ENCODE results near the gene OPA1. TPM values are rescaled to one million over a fixed set of nuclear protein-coding genes. Genes with fewer than 3 reads are reported as not detected.

The OPA1 gene
- total RNA-seq, 1 donor from 2014 or later, result 68.2 TPM

GRCh38 chr3:193645806-193646205 is 52.8 kb downstream of the OPA1 start:
- no peak for DNase-seq (ENCODE audit: extremely low read depth, low read depth, low spot score)

GRCh38 chr3:193648542-193649076 is 55.6 kb downstream of the OPA1 start:
- DNase-seq (ENCODE audit: extremely low read depth, low read depth, low spot score), result no peak

DNA sequence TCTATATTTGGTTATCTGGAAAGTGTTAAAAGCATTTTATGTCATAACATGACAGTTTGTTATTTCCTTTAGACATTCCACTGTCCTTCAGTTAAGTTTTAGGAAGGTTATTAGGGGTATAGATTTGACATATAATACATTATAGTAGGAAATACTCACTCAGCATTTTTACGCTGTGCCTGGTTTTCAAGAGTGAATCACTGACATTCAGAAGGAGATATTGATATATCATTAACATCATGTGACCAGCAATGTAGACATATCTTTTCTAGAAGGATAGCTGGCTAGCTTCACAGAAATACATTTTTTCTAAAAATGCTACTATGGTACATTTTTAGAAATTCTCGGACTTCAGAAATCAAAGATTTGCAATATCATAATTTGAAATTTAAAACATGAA is 57.6 kb downstream of the OPA1 start:
- DNase-seq (ENCODE audit: extremely low read depth, low read depth, low spot score), result no peak

- DNase-seq (ENCODE audit: extremely low read depth, low read depth, low spot score), result no peak
Observed at GRCh38 chr3:193655831-193656433, 62.9 kb downstream of the OPA1 start.

DNA sequence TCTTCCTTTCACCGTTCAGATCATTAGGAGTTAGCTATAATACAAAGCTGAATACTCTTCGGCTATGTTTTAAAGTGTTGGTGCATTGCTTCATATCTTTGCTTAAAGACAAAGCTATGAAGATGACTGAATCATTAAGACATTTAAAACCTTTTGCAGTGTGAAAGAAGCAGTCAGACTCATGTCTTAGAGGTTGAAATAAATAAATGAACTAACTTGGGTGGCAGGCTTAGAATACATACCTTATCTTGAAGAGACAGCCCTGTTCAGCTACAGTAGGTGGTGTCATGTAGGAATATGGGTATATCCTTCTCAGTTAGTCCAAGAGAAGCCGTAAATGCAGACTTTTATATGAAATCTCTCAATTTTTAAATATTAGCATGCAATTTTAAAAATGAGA is 63.4 kb downstream of the OPA1 start:
- DNase-seq (ENCODE audit: extremely low read depth, low read depth, low spot score), result no peak

DNA sequence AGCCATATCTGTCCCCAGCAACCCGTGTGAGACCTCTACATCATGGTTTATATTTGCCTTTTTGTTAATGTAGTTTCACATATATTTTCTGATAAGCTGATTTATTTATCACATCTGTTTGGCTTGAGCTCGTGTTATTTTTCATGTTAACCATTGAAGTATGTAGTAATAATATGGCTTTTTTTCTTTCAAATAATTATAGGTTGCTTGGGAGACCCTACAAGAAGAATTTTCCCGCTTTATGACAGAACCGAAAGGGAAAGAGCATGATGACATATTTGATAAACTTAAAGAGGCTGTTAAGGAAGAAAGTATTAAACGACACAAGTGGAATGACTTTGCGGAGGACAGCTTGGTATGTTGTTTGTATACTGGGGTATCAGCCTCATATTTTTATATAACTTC is 63.9 kb downstream of the OPA1 start:
- DNase-seq (ENCODE audit: extremely low read depth, low read depth, low spot score), result no peak

DNA sequence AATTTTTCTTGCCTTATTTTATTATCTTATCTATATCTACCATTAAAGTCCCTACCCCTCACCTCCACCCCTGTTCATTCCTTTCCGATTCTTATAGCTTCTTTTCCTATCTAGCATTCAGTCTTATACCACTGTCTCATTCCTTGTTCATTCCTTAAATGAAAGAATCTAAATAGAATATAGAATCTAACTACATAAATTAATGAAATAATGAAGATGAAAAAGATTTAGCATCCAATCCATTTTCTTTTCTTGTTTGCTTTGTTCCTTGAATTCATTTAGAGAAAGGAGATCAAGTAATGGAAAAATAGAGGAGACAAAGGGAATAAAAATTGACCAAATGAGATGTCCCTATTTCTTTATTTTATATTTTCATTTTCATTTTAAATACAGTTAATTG is 67.2 kb downstream of the OPA1 start:
- no peak for DNase-seq (ENCODE audit: extremely low read depth, low read depth, low spot score)

GRCh38 chr3:193660698-193661411 is 67.8 kb downstream of the OPA1 start:
- DNase-seq (ENCODE audit: extremely low read depth, low read depth, low spot score), result no peak

DNA sequence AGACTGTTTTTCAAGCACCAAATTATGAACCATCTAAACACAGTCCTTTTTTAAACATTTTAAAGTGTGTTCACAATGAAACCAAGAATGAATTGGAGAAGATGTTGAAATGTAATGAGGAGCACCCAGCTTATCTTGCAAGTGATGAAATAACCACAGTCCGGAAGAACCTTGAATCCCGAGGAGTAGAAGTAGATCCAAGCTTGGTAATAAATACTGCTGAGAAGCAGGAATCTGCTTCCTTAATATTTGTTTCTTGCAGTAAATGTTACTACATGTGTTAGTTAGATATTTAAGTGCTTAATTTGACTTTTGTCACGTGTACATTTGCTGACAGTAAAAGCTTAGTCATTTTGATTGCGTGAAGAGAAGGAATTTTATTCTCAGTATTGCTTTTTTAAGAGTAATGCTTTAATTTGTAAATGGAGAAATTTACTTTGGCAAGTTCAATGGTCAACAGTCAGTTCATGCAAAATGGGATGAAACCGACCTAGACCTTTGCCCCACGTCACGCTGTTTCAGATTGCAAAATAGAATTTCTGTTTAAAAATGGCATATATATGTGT is 69.8 kb downstream of the OPA1 start:
- DNase-seq (ENCODE audit: extremely low read depth, low read depth, low spot score), result no peak

DNA sequence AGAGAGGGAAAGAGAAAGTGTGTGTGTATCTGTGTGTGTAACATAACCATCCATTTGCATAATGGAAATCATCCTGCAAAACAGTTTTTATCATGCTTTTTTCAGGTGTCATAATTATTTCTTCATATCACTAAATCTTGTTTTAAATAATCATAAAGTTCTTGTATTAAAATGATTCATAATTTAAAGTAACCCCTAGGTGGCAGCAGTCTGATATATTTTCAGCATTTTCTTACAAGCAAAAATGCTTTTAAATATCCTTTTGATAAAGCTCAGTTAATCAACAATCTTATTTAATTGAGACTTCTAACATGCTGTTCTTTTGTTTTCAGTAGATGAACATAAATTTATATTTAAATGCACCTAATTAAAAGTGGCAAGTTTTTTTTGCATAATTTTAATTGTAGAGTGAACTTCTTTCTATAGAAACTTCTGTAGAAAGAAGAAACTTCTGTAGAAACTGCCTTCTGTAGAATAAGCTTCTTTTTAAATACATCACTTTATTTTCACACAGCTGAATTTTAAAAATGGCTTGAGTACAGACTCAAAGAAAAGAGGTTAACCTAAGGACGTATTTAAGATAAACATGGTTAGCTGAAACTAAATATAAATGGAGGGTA is 72.5 kb downstream of the OPA1 start:
- peak; percentile 20 for DNase-seq (ENCODE audit: extremely low read depth, low read depth, low spot score)

- DNase-seq (ENCODE audit: extremely low read depth, low read depth, low spot score), result no peak
Observed at GRCh38 chr3:193673845-193674244, 80.8 kb downstream of the OPA1 start.

DNA sequence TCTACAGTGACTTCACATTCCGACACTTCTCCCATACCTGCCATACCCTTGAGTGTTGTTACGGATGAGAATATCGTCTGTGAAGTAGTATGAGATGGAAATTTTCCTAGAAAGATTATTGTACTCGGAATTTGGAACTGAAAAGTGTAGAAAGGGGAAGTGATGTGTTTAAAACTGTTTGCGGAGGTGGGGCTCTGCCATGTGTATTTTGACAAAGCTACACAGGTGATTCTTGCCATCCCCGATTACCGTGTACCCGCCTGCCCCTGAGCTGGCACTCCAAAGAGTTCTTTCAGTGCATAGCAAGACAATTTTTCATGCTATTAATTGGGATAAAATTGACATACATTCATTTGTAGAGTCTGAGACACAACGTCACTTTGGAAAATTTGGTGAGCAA is 81.7 kb downstream of the OPA1 start:
- DNase-seq (ENCODE audit: extremely low read depth, low read depth, low spot score), result no peak

DNA sequence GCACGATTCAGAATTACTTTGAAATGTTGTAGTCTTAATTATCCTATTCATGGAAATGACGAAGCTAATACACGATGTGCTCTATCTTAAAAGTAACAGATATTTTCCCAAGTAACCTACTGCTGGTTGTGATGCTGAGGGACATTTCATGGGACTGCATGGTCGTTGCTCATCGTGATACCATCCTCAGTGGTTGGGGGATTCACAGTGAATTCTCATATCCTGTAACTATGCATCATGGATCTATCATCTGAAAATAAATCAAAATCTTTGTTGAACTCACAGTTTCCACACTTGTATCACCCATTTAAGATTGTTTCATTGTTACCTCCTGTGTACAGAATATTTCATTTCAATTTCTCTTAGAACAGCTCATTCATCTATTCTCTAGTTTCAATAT is 84.7 kb downstream of the OPA1 start:
- DNase-seq (ENCODE audit: extremely low read depth, low read depth, low spot score), result no peak

DNA sequence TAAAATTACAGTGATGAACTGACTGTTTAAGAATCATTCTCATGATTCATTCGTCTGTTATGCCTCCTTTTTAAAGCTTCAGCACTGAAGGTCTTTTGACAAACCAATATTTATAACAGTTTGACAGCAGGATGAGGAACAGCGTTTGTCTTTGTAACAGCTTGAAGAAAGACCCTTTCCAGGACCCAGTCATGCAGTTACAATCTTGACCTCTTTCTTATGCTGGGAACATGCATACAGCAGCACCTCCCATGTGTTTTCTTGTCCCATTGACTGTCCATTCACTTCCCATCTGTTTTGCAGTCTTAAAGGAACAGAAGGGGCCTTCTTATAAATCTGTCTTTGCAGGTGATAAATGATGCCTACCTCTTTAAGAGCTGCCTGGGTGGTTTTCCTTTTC is 87.2 kb downstream of the OPA1 start:
- DNase-seq (ENCODE audit: extremely low read depth, low read depth, low spot score), result no peak

- no peak for DNase-seq (ENCODE audit: extremely low read depth, low read depth, low spot score)
Observed at GRCh38 chr3:193681631-193682030, 88.6 kb downstream of the OPA1 start.

- DNase-seq (ENCODE audit: extremely low read depth, low read depth, low spot score), result no peak
Observed at GRCh38 chr3:193686665-193687483, 93.9 kb downstream of the OPA1 start.

DNA sequence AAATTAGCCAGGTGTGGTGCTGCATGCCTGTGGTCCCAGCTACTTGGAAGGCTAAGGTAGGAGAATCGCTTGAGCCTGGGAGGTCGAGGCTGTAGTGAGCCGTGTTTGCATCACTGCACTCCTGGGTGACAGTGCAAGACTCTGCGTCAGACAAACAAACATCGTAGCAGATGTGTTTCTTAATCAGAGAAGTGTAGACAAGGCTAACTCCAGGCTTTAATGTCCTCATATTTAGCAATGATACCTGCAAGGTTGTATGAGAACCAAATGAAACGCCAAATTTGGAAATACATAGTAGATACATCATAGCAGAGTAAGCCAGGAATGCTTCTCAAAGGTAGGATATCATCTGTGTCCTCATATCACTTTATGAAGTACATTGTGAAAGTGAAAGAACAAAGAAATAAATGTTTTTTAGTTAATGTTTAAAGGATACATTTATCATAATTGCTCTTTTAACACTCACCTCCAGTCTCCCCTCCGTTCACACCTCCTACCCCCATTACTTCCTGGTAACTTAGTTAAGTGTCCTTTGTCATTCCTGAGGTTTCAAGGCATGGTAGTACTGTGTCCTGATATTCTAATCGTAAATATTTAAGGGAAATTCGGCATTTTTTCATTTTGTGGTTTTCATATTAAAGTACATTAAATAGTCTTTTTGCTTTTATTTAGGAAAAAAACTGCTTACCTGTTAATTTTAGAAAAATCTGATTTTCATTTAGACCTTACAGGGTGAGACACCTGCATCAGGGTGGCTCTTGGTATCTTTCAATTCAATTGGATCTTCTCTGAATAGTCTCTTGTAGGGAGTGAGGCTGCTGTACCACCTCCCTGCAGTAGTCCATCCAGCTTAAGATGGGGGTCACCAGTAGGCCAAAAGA is 96.1 kb downstream of the OPA1 start:
- DNase-seq (ENCODE audit: extremely low read depth, low read depth, low spot score), result no peak

DNA sequence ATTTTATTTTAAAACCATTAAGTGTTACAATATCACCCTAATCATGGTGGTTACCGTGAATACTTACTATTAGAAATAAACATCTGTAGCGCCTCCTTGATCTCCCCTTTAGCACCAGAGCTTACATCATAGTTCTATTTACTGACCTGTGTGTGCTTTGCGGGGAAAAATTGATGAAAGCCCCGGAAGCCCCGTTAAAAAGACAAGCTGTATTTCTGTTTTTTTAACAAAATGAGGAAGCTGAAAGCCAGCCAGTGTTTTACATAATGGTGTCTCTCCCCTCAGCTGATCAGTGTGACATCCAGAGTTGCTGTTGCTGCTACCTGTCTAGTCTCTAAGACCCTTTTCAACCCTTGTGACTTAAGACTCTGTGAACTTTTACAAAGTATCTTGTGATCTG is 100.8 kb downstream of the OPA1 start:
- DNase-seq (ENCODE audit: extremely low read depth, low read depth, low spot score), result no peak

- DNase-seq (ENCODE audit: extremely low read depth, low read depth, low spot score), result no peak
Observed at GRCh38 chr3:193701953-193702635, 109.1 kb downstream of the OPA1 start.
